Testis (tissue), 2 donors: ENCODE data around the gene C3orf22.
"Not testable (repeated sequence)": the region's sequence is repeated elsewhere in the genome, so short reads cannot be mapped to it uniquely, and the experiment has no call there.

Source experiments
- CTCF ChIP-seq, 3 experiments: fragments of 450-650 bp in 2 of 3; fragments of 200-600 bp in 1 of 3; sonication (generic) in 1 of 3; IDR thresholded peaks; one replicate each; pipeline ENCODE4 v1.5.1; 2016 to 2019; ENCODE audit warnings: antibody characterized with exemption in 3 of 3, mild to moderate bottlenecking in 2 of 3, moderate library complexity in 1 of 3
- POLR2A ChIP-seq: fragments of 450-650 bp; IDR thresholded peaks from one replicate; pipeline ENCODE4 v1.6.1; 2017; ENCODE audit warnings: antibody characterized with exemption, mild to moderate bottlenecking, moderate library complexity

- TF ChIP-seq CTCF (IDR thresholded peaks at IDR 0.05); POLR2A: not testable (repeated sequence)
Observed at GRCh38 chr3:126591515-126591914, 32.8 kb upstream of the C3orf22 start.
